PC-9 (cell line): ENCODE results near the gene EPC2.

Experiments
- CTCF ChIP-seq: fragments of 200-600 bp; sonication (generic); conservative IDR thresholded peaks from 2 replicates; pipeline ENCODE4 v1.6.1; 2017; ENCODE audit warnings: mixed run types, antibody characterized with exemption, mild to moderate bottlenecking, moderate library complexity
- EZH2 ChIP-seq: fragments of 200-600 bp; sonication (generic); IDR thresholded peaks from 2 replicates; pipeline ENCODE4 v1.8.0; 2017; ENCODE audit warnings: antibody characterized with exemption, low read depth

- TF ChIP-seq CTCF (no peak), EZH2 (no peak)
These were observed 77.6 kb downstream of the EPC2 start for GRCh38 chr2:148721991-148722777.
